Esophagus squamous epithelium (tissue), 4 donors: ENCODE results near the gene PCSK6.

Source experiments
- POLR2A ChIP-seq, 4 donors: fragments of 450-650 bp; IDR thresholded peaks; one replicate each; pipeline ENCODE4 v1.6.1; 2017; ENCODE audit warnings: antibody characterized with exemption in 4 of 4, mild to moderate bottlenecking in 4 of 4, moderate library complexity in 3 of 4
- TF ChIP-seq, protein P1 (sequence below), 6 experiments: fragments of 450-650 bp in 4 of 6; fragments of 200-600 bp in 2 of 6; sonication (generic) in 2 of 6; IDR thresholded peaks; one replicate each; pipeline ENCODE4 v1.5.1; 2016 to 2019; ENCODE audit warnings: antibody characterized with exemption in 6 of 6, mild to moderate bottlenecking in 4 of 6, moderate library complexity in 4 of 6

DNA sequence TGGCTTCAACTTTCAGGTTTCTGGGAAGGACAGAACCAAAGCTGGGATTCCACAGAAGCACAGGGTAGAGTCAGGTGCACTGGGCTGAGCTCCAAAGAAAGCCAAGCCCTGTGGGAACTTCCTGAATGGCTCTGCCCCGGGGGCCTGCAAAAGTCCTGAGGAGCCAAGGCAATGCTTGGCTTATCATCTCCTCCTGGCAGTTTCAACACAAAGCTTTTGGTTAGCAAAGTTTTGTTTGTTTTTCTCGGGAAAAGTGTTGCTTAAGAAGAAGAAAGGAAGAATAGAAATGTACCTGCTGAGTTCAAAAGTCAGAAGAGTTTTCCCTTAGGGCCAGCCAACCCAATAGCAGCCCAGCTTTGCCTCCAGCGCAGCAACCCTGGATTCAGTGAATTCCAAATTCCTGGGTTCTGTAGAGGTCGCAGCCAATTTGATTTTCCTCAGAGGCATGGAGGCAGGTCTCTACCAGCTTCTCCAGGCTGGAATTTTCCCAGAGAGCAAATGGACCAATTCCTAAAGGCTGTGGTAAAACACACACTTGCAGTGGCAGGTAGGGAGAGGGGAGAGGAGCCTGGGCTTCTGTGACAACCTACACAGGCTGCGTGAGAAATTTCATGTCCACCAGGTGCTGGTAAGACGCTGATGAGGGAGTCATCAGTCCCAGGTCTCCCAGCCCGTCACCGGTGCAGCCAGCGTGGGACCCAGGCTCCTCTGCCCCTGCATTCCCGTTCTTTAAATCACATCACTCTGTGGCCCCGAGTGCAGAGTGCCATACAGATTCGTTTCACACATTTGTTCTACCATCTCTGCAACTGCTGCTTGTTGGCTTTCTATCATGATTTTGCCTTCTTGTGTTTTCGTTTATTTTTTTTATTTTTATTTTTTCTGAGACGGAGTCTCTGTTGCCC is 140.2 kb downstream of the PCSK6 start:
- TF ChIP-seq, protein P1, sequence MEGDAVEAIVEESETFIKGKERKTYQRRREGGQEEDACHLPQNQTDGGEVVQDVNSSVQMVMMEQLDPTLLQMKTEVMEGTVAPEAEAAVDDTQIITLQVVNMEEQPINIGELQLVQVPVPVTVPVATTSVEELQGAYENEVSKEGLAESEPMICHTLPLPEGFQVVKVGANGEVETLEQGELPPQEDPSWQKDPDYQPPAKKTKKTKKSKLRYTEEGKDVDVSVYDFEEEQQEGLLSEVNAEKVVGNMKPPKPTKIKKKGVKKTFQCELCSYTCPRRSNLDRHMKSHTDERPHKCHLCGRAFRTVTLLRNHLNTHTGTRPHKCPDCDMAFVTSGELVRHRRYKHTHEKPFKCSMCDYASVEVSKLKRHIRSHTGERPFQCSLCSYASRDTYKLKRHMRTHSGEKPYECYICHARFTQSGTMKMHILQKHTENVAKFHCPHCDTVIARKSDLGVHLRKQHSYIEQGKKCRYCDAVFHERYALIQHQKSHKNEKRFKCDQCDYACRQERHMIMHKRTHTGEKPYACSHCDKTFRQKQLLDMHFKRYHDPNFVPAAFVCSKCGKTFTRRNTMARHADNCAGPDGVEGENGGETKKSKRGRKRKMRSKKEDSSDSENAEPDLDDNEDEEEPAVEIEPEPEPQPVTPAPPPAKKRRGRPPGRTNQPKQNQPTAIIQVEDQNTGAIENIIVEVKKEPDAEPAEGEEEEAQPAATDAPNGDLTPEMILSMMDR (IDR thresholded peaks at IDR 0.05): no peak
- TF ChIP-seq POLR2A (IDR thresholded peaks at IDR 0.05): no peak
